K562 (cell line): ENCODE data around the gene GCGR. TPM values are rescaled to one million over a fixed set of nuclear protein-coding genes. Genes with fewer than 3 reads are reported as not detected.

ENCODE experiments used
- ATAC-seq: fragments of 200-7000 bp; cut with Tn5 transposase; 3 replicates; pipeline ENCODE4 v1.9.1; 2020; ENCODE audit warnings: moderate library complexity
- BruUV-seq: library from RNA; stranded (reverse); fragments of 400-500 nt; replicated peaks from 2 replicates; lab custom pipeline; 2021; lab: Mats Ljungman, UMichigan
- CTCF ChIA-PET: fragments of 300-600 bp; formaldehyde crosslinking; extraction: SDS; loops from one replicate; lab custom pipeline; 2021; ENCODE audit warnings: low intra/inter-chr PET ratio; lab: Yijun Ruan, JAX
- POLR2A ChIA-PET: fragments of 300-600, 350-650 bp; sonication (Branson Sonifier 250); formaldehyde crosslinking; extraction: SDS; loops from one replicate; lab custom pipeline; 2021; ENCODE audit warnings: antibody characterized with exemption, inconsistent platforms; lab: Yijun Ruan, JAX
- DNase-seq, 4 experiments: peaks; one replicate each; pipeline versions ENCODE4 v3.0.0 to v3.0.0-alpha.2; 2011 to 2018; ENCODE audit warnings: low spot score in 3 of 4, mixed read lengths in 3 of 4; ENCODE audit errors: extremely low read depth in 1 of 4
- FAIRE-seq: peaks from 2 replicates; lab custom pipeline; 2011; peaks lifted over from hg19 to GRCh38; lab: Jason Lieb, UNC
- H2AFZ ChIP-seq: 2 replicates; pipeline ENCODE4 v1.6.0; 2011; ENCODE audit warnings: low read depth, low read length, control low read depth, inconsistent platforms
- H3K27ac ChIP-seq: fragments of 200-600 bp; 3 replicates; pipeline ENCODE4 v1.8.0; 2011; ENCODE audit warnings: low read depth, mild to moderate bottlenecking, control low read depth, inconsistent platforms, low read length, moderate library complexity, mixed read lengths; ENCODE audit errors: extremely low read depth
- H3K27me3 ChIP-seq, 2 experiments: fragments of 300-600 bp in 1 of 2; 2 replicates in 1 of 2; 3 replicates in 1 of 2; pipeline versions ENCODE4 v1.6.0 to v1.8.0; 2011; ENCODE audit warnings: inconsistent platforms in 2 of 2, low read length in 2 of 2, mild to moderate bottlenecking in 1 of 2, mixed read lengths in 1 of 2, moderate library complexity in 1 of 2; ENCODE audit not compliant: control insufficient read depth in 2 of 2, insufficient read depth in 2 of 2
- H3K36me3 ChIP-seq: fragments of 300-600 bp; 3 replicates; pipeline ENCODE4 v1.8.0; 2011; ENCODE audit warnings: mild to moderate bottlenecking, low read length, inconsistent platforms; ENCODE audit not compliant: control insufficient read depth, insufficient read depth
- H3K4me1 ChIP-seq, 2 experiments: fragments of 200-600 bp in 1 of 2; replicated peaks in 1 of 2; 2 replicates in 1 of 2; 3 replicates in 1 of 2; pipeline versions ENCODE4 v1.5.1 to v1.8.0; 2011; ENCODE audit warnings: inconsistent platforms in 2 of 2, low read length in 2 of 2, mild to moderate bottlenecking in 1 of 2, mixed read lengths in 1 of 2, moderate library complexity in 1 of 2; ENCODE audit not compliant: control insufficient read depth in 2 of 2, insufficient read depth in 2 of 2
- H3K4me2 ChIP-seq: 2 replicates; pipeline ENCODE4 v1.6.1; 2011; ENCODE audit warnings: low read length, control low read depth, inconsistent platforms, mixed read lengths; ENCODE audit not compliant: insufficient read depth
- H3K4me3 ChIP-seq: fragments of 200-600 bp; sonication (generic), shearing (Covaris generic); 2 replicates; pipeline ENCODE4 v1.5.1; 2016; ENCODE audit warnings: control low read depth, inconsistent platforms
- H3K79me2 ChIP-seq: fragments of 200-600 bp; 3 replicates; pipeline ENCODE4 v1.8.0; 2011; ENCODE audit warnings: low read length, inconsistent platforms; ENCODE audit not compliant: control insufficient read depth, insufficient read depth
- H3K9ac ChIP-seq, 2 experiments: 2 replicates each; pipeline versions ENCODE4 v1.6.0 to v1.6.1; 2011; ENCODE audit warnings: low read depth in 2 of 2, low read length in 2 of 2, control low read depth in 1 of 2, inconsistent platforms in 1 of 2, mild to moderate bottlenecking in 1 of 2, mixed read lengths in 1 of 2; ENCODE audit not compliant: insufficient read depth in 1 of 2
- H3K9me1 ChIP-seq: one replicate; pipeline ENCODE4 v1.6.0; 2011; ENCODE audit warnings: inconsistent platforms, mild to moderate bottlenecking, low read length, moderate library complexity; ENCODE audit not compliant: control insufficient read depth, insufficient read depth
- H3K9me3 ChIP-seq: replicated peaks from 2 replicates; pipeline ENCODE4 v1.5.1; 2011; ENCODE audit warnings: low read depth, low read length, inconsistent platforms; ENCODE audit not compliant: control insufficient read depth, insufficient read depth
- H4K20me1 ChIP-seq: replicated peaks from 2 replicates; pipeline ENCODE4 v1.6.1; 2011; ENCODE audit warnings: low read length, inconsistent platforms, mixed read lengths; ENCODE audit not compliant: control insufficient read depth, insufficient read depth
- HMGN3 ChIP-seq: IDR thresholded peaks from 2 replicates; pipeline ENCODE4 v1.6.1; 2011; ENCODE audit warnings: borderline replicate concordance, low read depth, mild to moderate bottlenecking, mixed read lengths, low read length; ENCODE audit not compliant: insufficient read length; ENCODE audit errors: extremely low read depth
- RBBP5 ChIP-seq: fragments of 200-600 bp; sonication (generic); IDR thresholded peaks from 2 replicates; pipeline ENCODE4 v1.6.1; 2012; ENCODE audit warnings: borderline replicate concordance, mild to moderate bottlenecking, low read length, control low read depth, inconsistent platforms; ENCODE audit not compliant: insufficient read depth, poor library complexity, severe bottlenecking
- RBFOX2 ChIP-seq: fragments of 200-400 bp; formaldehyde crosslinking; IDR thresholded peaks from 2 replicates; pipeline ENCODE4 v1.6.1; 2017; ENCODE audit warnings: low read depth, mild to moderate bottlenecking, low read length, moderate library complexity
- RBM22 ChIP-seq: fragments of 200-400 bp; formaldehyde crosslinking; IDR thresholded peaks from 2 replicates; pipeline ENCODE4 v1.6.1; 2018; ENCODE audit warnings: low read length, low read depth; ENCODE audit not compliant: poor library complexity, severe bottlenecking
- ZNF3 ChIP-seq: fragments of 250-450 bp; sonication (Bioruptor Pico); IDR thresholded peaks from 2 replicates; pipeline ENCODE4 v1.5.0; 2021; ENCODE audit warnings: mild to moderate bottlenecking, moderate library complexity
- ZNF57 ChIP-seq: fragments of 450-650 bp; formaldehyde crosslinking; IDR thresholded peaks from 2 replicates; pipeline ENCODE4 v1.4.0; 2020; ENCODE audit warnings: mild to moderate bottlenecking, moderate library complexity
- WGBS: fragments of 100-300 bp; shearing (Covaris generic); methylation state at CpG from one replicate; pipeline ENCODE4 v1.1.6; 2016; ENCODE audit warnings: low coverage, mixed read lengths; ENCODE audit not compliant: insufficient coverage; ENCODE audit errors: missing lambda C conversion rate; 5-methylcytosine and 5-hydroxymethylcytosine counted together
- in situ Hi-C: fragments of 300-500 bp; cut with MboI; formaldehyde crosslinking; loops from 4 replicates; pipeline ENCODE4 v1.15.0; 2018; ENCODE audit warnings: inconsistent platforms, mixed read lengths
- intact Hi-C: fragments of 100-400 bp; cut with micrococcal nuclease; formaldehyde crosslinking; loops from 2 replicates; pipeline ENCODE4 v1.14.2; 2022
- polyA plus RNA-seq, 8 experiments: library from polyadenylated mRNA; depleted of rRNA in 4 of 8; stranded (reverse) in 5 of 8; unstranded in 3 of 8; fragments of >200 nt; fragmentation: Nextera tagmentation in 2 of 8; fragmentation: Illumina TruSeq in 1 of 8; extraction: Ambion mirVana in 2 of 8; extraction: Trizol in 1 of 8; gene quantifications; 2 replicates each; pipeline versions ENCODE4 v1.2.1 to v1.2.3, GENCODE V29; 2011 to 2014; ENCODE audit warnings: inconsistent platforms in 1 of 8, missing spikeins in 1 of 8
- total RNA-seq, 7 experiments: library from RNA; depleted of rRNA in 6 of 7; stranded (reverse); fragments of >200 nt in 6 of 7; fragmentation: Illumina TruSeq in 2 of 7; extraction: Trizol in 2 of 7; gene quantifications; 2 replicates each; pipeline versions ENCODE4 v1.2.1 to v1.2.3, GENCODE V29; 2011 to 2021; ENCODE audit warnings: low replicate concordance in 1 of 7
- TF ChIP-seq, protein P1 (sequence below): fragments of 450-650 bp; IDR thresholded peaks from 2 replicates; pipeline ENCODE4 v1.6.1; 2016; ENCODE audit warnings: mild to moderate bottlenecking, moderate library complexity
- TF ChIP-seq, protein P2 (sequence below): sonication (generic); formaldehyde crosslinking; IDR thresholded peaks from 2 replicates; pipeline ENCODE4 v1.8.1; 2023; ENCODE audit warnings: mild to moderate bottlenecking, missing genetic modification reagents

Gene GCGR
- total and polyA plus RNA-seq, 9 of the 15 experiments (the other 6 are each of a cell fraction or from before 2014, with no cell fraction given) = not detected

DNA sequence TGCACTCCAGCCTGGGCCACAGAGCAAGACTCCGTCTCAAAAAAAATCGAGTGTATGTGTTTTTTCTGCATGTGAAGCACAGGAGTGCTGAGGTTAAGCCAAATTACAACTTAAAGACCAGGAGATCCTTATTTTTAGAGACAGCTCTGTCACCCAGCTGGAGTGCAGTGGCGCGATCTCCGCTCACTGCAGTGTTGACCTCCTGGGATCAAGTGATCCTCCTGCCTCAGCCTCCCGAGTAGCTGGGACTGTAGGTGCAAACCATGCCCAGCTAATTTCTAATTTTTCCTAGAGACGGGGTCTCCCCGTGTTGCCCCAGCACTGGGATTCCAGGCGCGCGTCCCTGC is 38.4 kb downstream of the GCGR start:
- in situ Hi-C loops = no loop called here
- ATAC-seq = no peak
- 0 out of 2 replicates have a peak, but pooled peaks have one; percentile 17 for TF ChIP-seq ZNF3 (CRISPR knock-in tag)
- peak; percentile 26 for TF ChIP-seq HMGN3
- TF ChIP-seq RBBP5 = no peak
- no peak for TF ChIP-seq ZNF57
- TF ChIP-seq RBFOX2 = 0 out of 2 replicates have a peak, but pooled peaks have one; percentile 1
- TF ChIP-seq RBM22 = peak; percentile 2
- TF ChIP-seq, protein P1, sequence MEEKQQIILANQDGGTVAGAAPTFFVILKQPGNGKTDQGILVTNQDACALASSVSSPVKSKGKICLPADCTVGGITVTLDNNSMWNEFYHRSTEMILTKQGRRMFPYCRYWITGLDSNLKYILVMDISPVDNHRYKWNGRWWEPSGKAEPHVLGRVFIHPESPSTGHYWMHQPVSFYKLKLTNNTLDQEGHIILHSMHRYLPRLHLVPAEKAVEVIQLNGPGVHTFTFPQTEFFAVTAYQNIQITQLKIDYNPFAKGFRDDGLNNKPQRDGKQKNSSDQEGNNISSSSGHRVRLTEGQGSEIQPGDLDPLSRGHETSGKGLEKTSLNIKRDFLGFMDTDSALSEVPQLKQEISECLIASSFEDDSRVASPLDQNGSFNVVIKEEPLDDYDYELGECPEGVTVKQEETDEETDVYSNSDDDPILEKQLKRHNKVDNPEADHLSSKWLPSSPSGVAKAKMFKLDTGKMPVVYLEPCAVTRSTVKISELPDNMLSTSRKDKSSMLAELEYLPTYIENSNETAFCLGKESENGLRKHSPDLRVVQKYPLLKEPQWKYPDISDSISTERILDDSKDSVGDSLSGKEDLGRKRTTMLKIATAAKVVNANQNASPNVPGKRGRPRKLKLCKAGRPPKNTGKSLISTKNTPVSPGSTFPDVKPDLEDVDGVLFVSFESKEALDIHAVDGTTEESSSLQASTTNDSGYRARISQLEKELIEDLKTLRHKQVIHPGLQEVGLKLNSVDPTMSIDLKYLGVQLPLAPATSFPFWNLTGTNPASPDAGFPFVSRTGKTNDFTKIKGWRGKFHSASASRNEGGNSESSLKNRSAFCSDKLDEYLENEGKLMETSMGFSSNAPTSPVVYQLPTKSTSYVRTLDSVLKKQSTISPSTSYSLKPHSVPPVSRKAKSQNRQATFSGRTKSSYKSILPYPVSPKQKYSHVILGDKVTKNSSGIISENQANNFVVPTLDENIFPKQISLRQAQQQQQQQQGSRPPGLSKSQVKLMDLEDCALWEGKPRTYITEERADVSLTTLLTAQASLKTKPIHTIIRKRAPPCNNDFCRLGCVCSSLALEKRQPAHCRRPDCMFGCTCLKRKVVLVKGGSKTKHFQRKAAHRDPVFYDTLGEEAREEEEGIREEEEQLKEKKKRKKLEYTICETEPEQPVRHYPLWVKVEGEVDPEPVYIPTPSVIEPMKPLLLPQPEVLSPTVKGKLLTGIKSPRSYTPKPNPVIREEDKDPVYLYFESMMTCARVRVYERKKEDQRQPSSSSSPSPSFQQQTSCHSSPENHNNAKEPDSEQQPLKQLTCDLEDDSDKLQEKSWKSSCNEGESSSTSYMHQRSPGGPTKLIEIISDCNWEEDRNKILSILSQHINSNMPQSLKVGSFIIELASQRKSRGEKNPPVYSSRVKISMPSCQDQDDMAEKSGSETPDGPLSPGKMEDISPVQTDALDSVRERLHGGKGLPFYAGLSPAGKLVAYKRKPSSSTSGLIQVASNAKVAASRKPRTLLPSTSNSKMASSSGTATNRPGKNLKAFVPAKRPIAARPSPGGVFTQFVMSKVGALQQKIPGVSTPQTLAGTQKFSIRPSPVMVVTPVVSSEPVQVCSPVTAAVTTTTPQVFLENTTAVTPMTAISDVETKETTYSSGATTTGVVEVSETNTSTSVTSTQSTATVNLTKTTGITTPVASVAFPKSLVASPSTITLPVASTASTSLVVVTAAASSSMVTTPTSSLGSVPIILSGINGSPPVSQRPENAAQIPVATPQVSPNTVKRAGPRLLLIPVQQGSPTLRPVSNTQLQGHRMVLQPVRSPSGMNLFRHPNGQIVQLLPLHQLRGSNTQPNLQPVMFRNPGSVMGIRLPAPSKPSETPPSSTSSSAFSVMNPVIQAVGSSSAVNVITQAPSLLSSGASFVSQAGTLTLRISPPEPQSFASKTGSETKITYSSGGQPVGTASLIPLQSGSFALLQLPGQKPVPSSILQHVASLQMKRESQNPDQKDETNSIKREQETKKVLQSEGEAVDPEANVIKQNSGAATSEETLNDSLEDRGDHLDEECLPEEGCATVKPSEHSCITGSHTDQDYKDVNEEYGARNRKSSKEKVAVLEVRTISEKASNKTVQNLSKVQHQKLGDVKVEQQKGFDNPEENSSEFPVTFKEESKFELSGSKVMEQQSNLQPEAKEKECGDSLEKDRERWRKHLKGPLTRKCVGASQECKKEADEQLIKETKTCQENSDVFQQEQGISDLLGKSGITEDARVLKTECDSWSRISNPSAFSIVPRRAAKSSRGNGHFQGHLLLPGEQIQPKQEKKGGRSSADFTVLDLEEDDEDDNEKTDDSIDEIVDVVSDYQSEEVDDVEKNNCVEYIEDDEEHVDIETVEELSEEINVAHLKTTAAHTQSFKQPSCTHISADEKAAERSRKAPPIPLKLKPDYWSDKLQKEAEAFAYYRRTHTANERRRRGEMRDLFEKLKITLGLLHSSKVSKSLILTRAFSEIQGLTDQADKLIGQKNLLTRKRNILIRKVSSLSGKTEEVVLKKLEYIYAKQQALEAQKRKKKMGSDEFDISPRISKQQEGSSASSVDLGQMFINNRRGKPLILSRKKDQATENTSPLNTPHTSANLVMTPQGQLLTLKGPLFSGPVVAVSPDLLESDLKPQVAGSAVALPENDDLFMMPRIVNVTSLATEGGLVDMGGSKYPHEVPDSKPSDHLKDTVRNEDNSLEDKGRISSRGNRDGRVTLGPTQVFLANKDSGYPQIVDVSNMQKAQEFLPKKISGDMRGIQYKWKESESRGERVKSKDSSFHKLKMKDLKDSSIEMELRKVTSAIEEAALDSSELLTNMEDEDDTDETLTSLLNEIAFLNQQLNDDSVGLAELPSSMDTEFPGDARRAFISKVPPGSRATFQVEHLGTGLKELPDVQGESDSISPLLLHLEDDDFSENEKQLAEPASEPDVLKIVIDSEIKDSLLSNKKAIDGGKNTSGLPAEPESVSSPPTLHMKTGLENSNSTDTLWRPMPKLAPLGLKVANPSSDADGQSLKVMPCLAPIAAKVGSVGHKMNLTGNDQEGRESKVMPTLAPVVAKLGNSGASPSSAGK = no peak
- TF ChIP-seq, protein P2, sequence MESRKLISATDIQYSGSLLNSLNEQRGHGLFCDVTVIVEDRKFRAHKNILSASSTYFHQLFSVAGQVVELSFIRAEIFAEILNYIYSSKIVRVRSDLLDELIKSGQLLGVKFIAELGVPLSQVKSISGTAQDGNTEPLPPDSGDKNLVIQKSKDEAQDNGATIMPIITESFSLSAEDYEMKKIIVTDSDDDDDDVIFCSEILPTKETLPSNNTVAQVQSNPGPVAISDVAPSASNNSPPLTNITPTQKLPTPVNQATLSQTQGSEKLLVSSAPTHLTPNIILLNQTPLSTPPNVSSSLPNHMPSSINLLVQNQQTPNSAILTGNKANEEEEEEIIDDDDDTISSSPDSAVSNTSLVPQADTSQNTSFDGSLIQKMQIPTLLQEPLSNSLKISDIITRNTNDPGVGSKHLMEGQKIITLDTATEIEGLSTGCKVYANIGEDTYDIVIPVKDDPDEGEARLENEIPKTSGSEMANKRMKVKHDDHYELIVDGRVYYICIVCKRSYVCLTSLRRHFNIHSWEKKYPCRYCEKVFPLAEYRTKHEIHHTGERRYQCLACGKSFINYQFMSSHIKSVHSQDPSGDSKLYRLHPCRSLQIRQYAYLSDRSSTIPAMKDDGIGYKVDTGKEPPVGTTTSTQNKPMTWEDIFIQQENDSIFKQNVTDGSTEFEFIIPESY (CRISPR knock-in tag) = peak; percentile 62
- BruUV-seq = no TSS peak
- no peak overlapping the region for H3K4me2 ChIP-seq
- intact Hi-C loops = no loop called here
- peaks cover 48% of the 10 kb centered on the region; the same call in 2 of the 3 replicates for H3K36me3 ChIP-seq
- H3K9me3 ChIP-seq = no peaks in the 10 kb centered on the region
- no peaks in the 10 kb centered on the region for H3K27me3 ChIP-seq
- H3K27ac ChIP-seq = no peak overlapping the region
- H2AFZ ChIP-seq = no peak overlapping the region
- H4K20me1 ChIP-seq = peaks cover 13% of the 10 kb centered on the region
- WGBS = 89% methylated on average over 10 of the region's 11 CpGs
- peaks cover 4 to 54% of the 10 kb centered on the region in 2 experiments; a peak in 4 of 5 replicates for H3K4me1 ChIP-seq
- H3K9ac ChIP-seq = peak overlapping the region in 1 of 2 experiments; percentile 24; a peak in 2 of 4 replicates
- no peak for FAIRE-seq
- ChIA-PET POLR2A (interaction anchor here (0.8 to 8.0 kb wide), 7 partner anchors 10 to 189 kb away, joined by 3 to 85 read pairs (median 21); partner anchors contain the start of genes MCRIP1 and P4HB), CTCF (no interaction called here)
- no peaks in the 10 kb centered on the region for H3K79me2 ChIP-seq
- no peak overlapping the region for H3K4me3 ChIP-seq
- no peaks in the 10 kb centered on the region for H3K9me1 ChIP-seq
- no peak for DNase-seq
